GM23338 (cell line): Measurements from ENCODE around the gene ADGRG7.

Experiments used
- CREB1 ChIP-seq: fragments of 250-450 bp; sonication (Bioruptor Pico); IDR thresholded peaks from 2 replicates; pipeline ENCODE4 v1.5.0; 2020; ENCODE audit warnings: low read depth, mild to moderate bottlenecking, moderate library complexity
- CTCF ChIP-seq, 2 experiments: fragments of 200-600 bp in 1 of 2; sonication (generic) in 1 of 2; conservative IDR thresholded peaks; 2 replicates each; pipeline versions ENCODE4 v1.5.1 to v1.6.1; 2016 to 2017; ENCODE audit warnings: antibody characterized with exemption in 2 of 2, low read depth in 2 of 2, mild to moderate bottlenecking in 2 of 2, moderate library complexity in 1 of 2
- EZH2 ChIP-seq: fragments of 200-600 bp; sonication (generic); IDR thresholded peaks from one replicate; pipeline ENCODE4 v1.8.0; 2017; ENCODE audit warnings: antibody characterized with exemption, mild to moderate bottlenecking, low read depth; ENCODE audit not compliant: unreplicated experiment
- EZH2phosphoT487 ChIP-seq: fragments of 200-600 bp; sonication (generic); IDR thresholded peaks from one replicate; pipeline ENCODE4 v1.8.1; 2018; ENCODE audit warnings: antibody characterized with exemption; ENCODE audit not compliant: unreplicated experiment
- JUNB ChIP-seq: IDR thresholded peaks from one replicate; pipeline ENCODE4 v1.6.1; 2016; ENCODE audit warnings: antibody characterized with exemption; ENCODE audit not compliant: unreplicated experiment
- NANOG ChIP-seq: IDR thresholded peaks from 2 replicates; pipeline ENCODE4 v1.6.1; 2016; ENCODE audit warnings: antibody characterized with exemption, borderline replicate concordance
- POLR2AphosphoS5 ChIP-seq: IDR thresholded peaks from 2 replicates; pipeline ENCODE4 v1.6.1; 2016; ENCODE audit warnings: antibody characterized with exemption, low read depth

DNA sequence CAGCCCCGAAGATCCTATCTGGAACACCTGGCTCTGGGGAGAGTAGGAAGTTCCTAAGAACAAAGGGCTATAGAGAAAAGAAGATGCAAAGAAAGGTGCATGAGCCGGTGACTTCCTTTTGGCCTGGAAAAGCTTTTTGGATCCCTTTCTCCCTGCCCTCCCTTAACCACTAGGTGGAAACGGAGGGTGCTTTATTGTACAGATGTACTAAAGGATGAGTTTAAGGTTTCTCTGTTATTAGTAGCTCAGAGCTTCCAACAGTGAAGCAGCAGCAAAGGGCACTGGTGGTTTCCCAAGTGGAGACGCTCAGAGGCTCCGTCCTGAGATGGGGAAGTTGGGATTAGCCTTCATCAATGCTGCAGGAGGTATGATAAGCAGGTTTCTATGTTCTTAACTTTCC is 5.9 kb upstream of the ADGRG7 start:
- TF ChIP-seq EZH2 (no peak), CTCF (conservative IDR thresholded peaks at IDR 0.05; ENCODE audit: low read depth in 2 of 2) (peak; percentile 61 to 66), JUNB (no peak), CREB1 (CRISPR knock-in tag) (no peak), EZH2phosphoT487 (no peak), POLR2AphosphoS5 (no peak), NANOG (no peak)
